ENCODE measurements around the gene SUSD2. TPM values are rescaled to one million over a fixed set of nuclear protein-coding genes. Genes with fewer than 3 reads are reported as not detected.
"Not testable (repeated sequence)": the region's sequence is repeated elsewhere in the genome, so short reads cannot be mapped to it uniquely, and the experiment has no call there.

Gene SUSD2
- total RNA-seq, 1 donor: 0.72 TPM

- no peaks in the 10 kb centered on the region for H3K36me3 ChIP-seq (ENCODE audit: insufficient read depth, low read length)
- no peak overlapping the region for H2AFZ ChIP-seq (ENCODE audit: low read length)
Observed at GRCh38 chr22:24209016-24209415, 27.7 kb downstream of the SUSD2 start.

GRCh38 chr22:24209687-24210086, 28.4 kb downstream of the SUSD2 start:
- no peak for DNase-seq (ENCODE audit: insufficient read length, low spot score, missing footprints)
- no peak overlapping the region for H3K4me2 ChIP-seq (ENCODE audit: insufficient read depth, low read length)

More at GRCh38 chr22:24209016-24209415, 27.7 kb downstream of the SUSD2 start:
- no peak for DNase-seq (ENCODE audit: insufficient read length, low spot score, missing footprints)
- TF ChIP-seq CTCF (IDR thresholded peaks at IDR 0.05; ENCODE audit: extremely low read depth, low read depth, low read length): no peak
- no peaks in the 10 kb centered on the region for H3K79me2 ChIP-seq (ENCODE audit: insufficient read depth, low read length)
- peaks cover 32% of the 10 kb centered on the region for H3K4me1 ChIP-seq (ENCODE audit: insufficient read depth, low read length)
- H4K20me1 ChIP-seq (ENCODE audit: insufficient read depth, low read length): no peaks in the 10 kb centered on the region
- H3K27me3 ChIP-seq (ENCODE audit: insufficient read depth, low read length): no peaks in the 10 kb centered on the region
- H3K4me2 ChIP-seq (ENCODE audit: insufficient read depth, low read length): no peak overlapping the region
- H3K27ac ChIP-seq (ENCODE audit: low read depth, low read length): peak overlapping the region; percentile 94
- no peaks in the 10 kb centered on the region for H3K9me3 ChIP-seq (ENCODE audit: low read depth, low read length)
- no peak overlapping the region for H3K4me3 ChIP-seq (ENCODE audit: insufficient read depth, low read length)

GRCh38 chr22:24210409-24210808, 29.1 kb downstream of the SUSD2 start:
- H2AFZ ChIP-seq (ENCODE audit: low read length); H3K4me2 ChIP-seq (ENCODE audit: insufficient read depth, low read length); H3K9me3 ChIP-seq (ENCODE audit: low read depth, low read length): not testable (repeated sequence)

More at GRCh38 chr22:24209687-24210086, 28.4 kb downstream of the SUSD2 start:
- Histone ChIP-seq H3K9me3 (ENCODE audit: low read depth, low read length) (no peaks in the 10 kb centered on the region), H2AFZ (ENCODE audit: low read length) (no peak overlapping the region), H3K4me3 (ENCODE audit: insufficient read depth, low read length) (no peak overlapping the region), H4K20me1 (ENCODE audit: insufficient read depth, low read length) (no peaks in the 10 kb centered on the region), H3K27ac (ENCODE audit: low read depth, low read length) (peak overlapping the region; percentile 94), H3K36me3 (ENCODE audit: insufficient read depth, low read length) (no peaks in the 10 kb centered on the region), H3K27me3 (ENCODE audit: insufficient read depth, low read length) (no peaks in the 10 kb centered on the region), H3K79me2 (ENCODE audit: insufficient read depth, low read length) (no peaks in the 10 kb centered on the region), H3K4me1 (ENCODE audit: insufficient read depth, low read length) (peaks cover 32% of the 10 kb centered on the region)
- no peak for TF ChIP-seq CTCF (IDR thresholded peaks at IDR 0.05; ENCODE audit: extremely low read depth, low read depth, low read length)

GRCh38 chr22:24211716-24212115, 30.4 kb downstream of the SUSD2 start:
- not testable (repeated sequence) for H4K20me1 ChIP-seq (ENCODE audit: insufficient read depth, low read length); H3K27me3 ChIP-seq (ENCODE audit: insufficient read depth, low read length); H3K27ac ChIP-seq (ENCODE audit: low read depth, low read length); H3K4me2 ChIP-seq (ENCODE audit: insufficient read depth, low read length); H2AFZ ChIP-seq (ENCODE audit: low read length); H3K9me3 ChIP-seq (ENCODE audit: low read depth, low read length); H3K36me3 ChIP-seq (ENCODE audit: insufficient read depth, low read length); H3K79me2 ChIP-seq (ENCODE audit: insufficient read depth, low read length); H3K4me3 ChIP-seq (ENCODE audit: insufficient read depth, low read length); DNase-seq (ENCODE audit: insufficient read length, low spot score, missing footprints)
- peaks cover 28% of the 10 kb centered on the region for H3K4me1 ChIP-seq (ENCODE audit: insufficient read depth, low read length)

More at GRCh38 chr22:24210409-24210808, 29.1 kb downstream of the SUSD2 start:
- not testable (repeated sequence) for H3K4me3 ChIP-seq (ENCODE audit: insufficient read depth, low read length); H3K36me3 ChIP-seq (ENCODE audit: insufficient read depth, low read length); H3K79me2 ChIP-seq (ENCODE audit: insufficient read depth, low read length); DNase-seq (ENCODE audit: insufficient read length, low spot score, missing footprints); H3K27ac ChIP-seq (ENCODE audit: low read depth, low read length); H4K20me1 ChIP-seq (ENCODE audit: insufficient read depth, low read length); H3K27me3 ChIP-seq (ENCODE audit: insufficient read depth, low read length)
- peaks cover 32% of the 10 kb centered on the region for H3K4me1 ChIP-seq (ENCODE audit: insufficient read depth, low read length)

GRCh38 chr22:24213111-24213510, 31.8 kb downstream of the SUSD2 start:
- not testable (repeated sequence) for H3K4me3 ChIP-seq (ENCODE audit: insufficient read depth, low read length); H4K20me1 ChIP-seq (ENCODE audit: insufficient read depth, low read length); H3K9me3 ChIP-seq (ENCODE audit: low read depth, low read length); DNase-seq (ENCODE audit: insufficient read length, low spot score, missing footprints); H3K27me3 ChIP-seq (ENCODE audit: insufficient read depth, low read length); H3K4me2 ChIP-seq (ENCODE audit: insufficient read depth, low read length); H3K27ac ChIP-seq (ENCODE audit: low read depth, low read length); H2AFZ ChIP-seq (ENCODE audit: low read length); H3K79me2 ChIP-seq (ENCODE audit: insufficient read depth, low read length); H3K36me3 ChIP-seq (ENCODE audit: insufficient read depth, low read length)
- peaks cover 16% of the 10 kb centered on the region for H3K4me1 ChIP-seq (ENCODE audit: insufficient read depth, low read length)

Measured in osteoblast (primary cell).